Endothelial cell of umbilical vein (primary cell): ENCODE measurements around the gene CALCR.

Experiments used
- EZH2 ChIP-seq: IDR thresholded peaks from 2 replicates; pipeline ENCODE4 v1.6.1; 2012; ENCODE audit warnings: borderline replicate concordance, low read depth, mild to moderate bottlenecking, moderate library complexity, low read length, inconsistent platforms; ENCODE audit not compliant: severe bottlenecking
- JUN ChIP-seq: IDR thresholded peaks from 2 replicates; pipeline ENCODE4 v1.6.1; 2011; ENCODE audit warnings: borderline replicate concordance, low read depth; ENCODE audit not compliant: insufficient read length, insufficient read depth
- POLR2A ChIP-seq: IDR thresholded peaks from 2 replicates; pipeline ENCODE4 v1.6.1; 2012; ENCODE audit warnings: low read depth, mild to moderate bottlenecking, control low read depth, low read length
- POLR2AphosphoS5 ChIP-seq: IDR thresholded peaks from 2 replicates; pipeline ENCODE4 v1.6.1; 2012; ENCODE audit warnings: low read depth, mild to moderate bottlenecking, control low read depth, low read length, moderate library complexity; ENCODE audit not compliant: insufficient read depth
- TF ChIP-seq, protein P1 (sequence below), 2 donors: IDR thresholded peaks; 1 replicate in 1 of 2; 2 replicates in 1 of 2; pipeline ENCODE4 v1.5.1; 2011; ENCODE audit warnings: low read length in 2 of 2, mild to moderate bottlenecking in 2 of 2, moderate library complexity in 2 of 2, control low read depth in 1 of 2, inconsistent platforms in 1 of 2, low read depth in 1 of 2; ENCODE audit not compliant: insufficient read depth in 1 of 2; ENCODE audit errors: extremely low read depth in 1 of 2
- TF ChIP-seq, protein P2 (sequence below): IDR thresholded peaks from 2 replicates; pipeline ENCODE4 v1.6.1; 2011; ENCODE audit not compliant: insufficient read depth, insufficient read length

DNA sequence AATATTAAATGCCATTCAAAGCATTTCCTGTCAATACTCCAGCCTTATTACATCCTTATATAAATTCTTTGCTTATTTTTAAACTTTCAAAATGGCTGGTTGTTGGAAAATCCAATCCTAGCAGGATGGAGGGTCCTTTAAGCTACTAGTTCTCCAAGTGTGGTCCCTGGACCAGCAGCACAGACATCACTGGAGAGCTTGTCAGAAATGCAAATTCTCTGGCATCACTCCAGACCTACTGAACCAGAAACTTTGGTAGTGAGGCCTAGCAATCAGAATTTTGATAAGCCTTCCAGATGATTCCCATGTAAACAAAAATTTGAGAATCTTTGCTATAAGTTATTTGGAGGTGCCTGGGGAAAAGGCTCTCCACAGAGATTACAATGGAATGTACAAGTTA, 43.8 kb downstream of the CALCR start:
- TF ChIP-seq, protein P1, sequence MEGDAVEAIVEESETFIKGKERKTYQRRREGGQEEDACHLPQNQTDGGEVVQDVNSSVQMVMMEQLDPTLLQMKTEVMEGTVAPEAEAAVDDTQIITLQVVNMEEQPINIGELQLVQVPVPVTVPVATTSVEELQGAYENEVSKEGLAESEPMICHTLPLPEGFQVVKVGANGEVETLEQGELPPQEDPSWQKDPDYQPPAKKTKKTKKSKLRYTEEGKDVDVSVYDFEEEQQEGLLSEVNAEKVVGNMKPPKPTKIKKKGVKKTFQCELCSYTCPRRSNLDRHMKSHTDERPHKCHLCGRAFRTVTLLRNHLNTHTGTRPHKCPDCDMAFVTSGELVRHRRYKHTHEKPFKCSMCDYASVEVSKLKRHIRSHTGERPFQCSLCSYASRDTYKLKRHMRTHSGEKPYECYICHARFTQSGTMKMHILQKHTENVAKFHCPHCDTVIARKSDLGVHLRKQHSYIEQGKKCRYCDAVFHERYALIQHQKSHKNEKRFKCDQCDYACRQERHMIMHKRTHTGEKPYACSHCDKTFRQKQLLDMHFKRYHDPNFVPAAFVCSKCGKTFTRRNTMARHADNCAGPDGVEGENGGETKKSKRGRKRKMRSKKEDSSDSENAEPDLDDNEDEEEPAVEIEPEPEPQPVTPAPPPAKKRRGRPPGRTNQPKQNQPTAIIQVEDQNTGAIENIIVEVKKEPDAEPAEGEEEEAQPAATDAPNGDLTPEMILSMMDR (IDR thresholded peaks at IDR 0.05; ENCODE audit: extremely low read depth in 1 of 2, insufficient read depth in 1 of 2, low read depth in 1 of 2, low read length in 2 of 2), result no peak
- TF ChIP-seq POLR2AphosphoS5, result no peak
- TF ChIP-seq POLR2A, result no peak
- TF ChIP-seq EZH2, result no peak
- TF ChIP-seq JUN, result no peak
- TF ChIP-seq, protein P2, sequence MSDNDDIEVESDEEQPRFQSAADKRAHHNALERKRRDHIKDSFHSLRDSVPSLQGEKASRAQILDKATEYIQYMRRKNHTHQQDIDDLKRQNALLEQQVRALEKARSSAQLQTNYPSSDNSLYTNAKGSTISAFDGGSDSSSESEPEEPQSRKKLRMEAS, result no peak
